ENCODE measurements around the gene TIMM44.
A peak's percentile ranks its signal among the peaks of the same experiment; 100 is the strongest.
"Not testable (repeated sequence)": the region's sequence is repeated elsewhere in the genome, so short reads cannot be mapped to it uniquely, and the experiment has no call there.

The TIMM44 gene

DNA sequence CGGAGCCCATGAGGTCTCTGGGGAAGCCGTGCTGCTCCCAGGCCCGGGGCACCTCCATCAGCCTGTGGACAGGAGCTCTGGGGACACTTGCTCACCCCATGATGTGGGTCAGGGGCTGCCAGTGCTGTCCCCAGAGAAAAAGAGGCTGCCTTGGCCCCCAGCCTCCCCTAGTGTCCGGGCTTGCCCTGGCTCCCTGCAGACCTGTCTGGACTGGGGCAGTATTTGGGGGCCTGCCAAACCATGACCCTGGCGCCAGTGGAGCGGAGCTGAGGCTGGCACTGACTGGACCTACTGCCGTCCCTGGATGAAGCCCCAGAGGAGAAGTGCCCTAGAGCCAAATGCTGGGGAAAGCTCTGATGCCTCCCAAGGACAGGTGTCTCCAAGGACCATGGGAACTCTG is 31.6 kb upstream of the TIMM44 start:
- DNase-seq: no peak

DNA sequence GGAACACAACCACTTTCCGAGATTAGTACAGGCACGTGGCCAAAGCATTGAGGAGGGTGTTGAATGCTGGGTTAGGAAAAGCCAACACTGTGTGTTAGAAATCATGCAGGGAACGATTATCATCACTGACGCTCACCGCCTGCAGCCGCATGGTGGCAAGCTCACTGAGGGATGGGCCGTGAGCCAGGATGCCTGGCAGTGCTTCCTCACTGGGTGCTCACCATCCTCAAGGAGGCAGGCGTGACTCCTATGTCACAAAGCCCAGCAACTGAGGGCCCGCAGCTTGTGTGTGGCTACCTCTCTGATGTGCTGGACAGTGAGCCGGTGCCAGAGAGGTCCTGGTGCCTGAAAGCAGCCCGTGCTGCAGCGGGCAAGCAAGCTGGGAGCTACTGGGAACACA is 30.4 kb upstream of the TIMM44 start:
- no peak for DNase-seq

DNA sequence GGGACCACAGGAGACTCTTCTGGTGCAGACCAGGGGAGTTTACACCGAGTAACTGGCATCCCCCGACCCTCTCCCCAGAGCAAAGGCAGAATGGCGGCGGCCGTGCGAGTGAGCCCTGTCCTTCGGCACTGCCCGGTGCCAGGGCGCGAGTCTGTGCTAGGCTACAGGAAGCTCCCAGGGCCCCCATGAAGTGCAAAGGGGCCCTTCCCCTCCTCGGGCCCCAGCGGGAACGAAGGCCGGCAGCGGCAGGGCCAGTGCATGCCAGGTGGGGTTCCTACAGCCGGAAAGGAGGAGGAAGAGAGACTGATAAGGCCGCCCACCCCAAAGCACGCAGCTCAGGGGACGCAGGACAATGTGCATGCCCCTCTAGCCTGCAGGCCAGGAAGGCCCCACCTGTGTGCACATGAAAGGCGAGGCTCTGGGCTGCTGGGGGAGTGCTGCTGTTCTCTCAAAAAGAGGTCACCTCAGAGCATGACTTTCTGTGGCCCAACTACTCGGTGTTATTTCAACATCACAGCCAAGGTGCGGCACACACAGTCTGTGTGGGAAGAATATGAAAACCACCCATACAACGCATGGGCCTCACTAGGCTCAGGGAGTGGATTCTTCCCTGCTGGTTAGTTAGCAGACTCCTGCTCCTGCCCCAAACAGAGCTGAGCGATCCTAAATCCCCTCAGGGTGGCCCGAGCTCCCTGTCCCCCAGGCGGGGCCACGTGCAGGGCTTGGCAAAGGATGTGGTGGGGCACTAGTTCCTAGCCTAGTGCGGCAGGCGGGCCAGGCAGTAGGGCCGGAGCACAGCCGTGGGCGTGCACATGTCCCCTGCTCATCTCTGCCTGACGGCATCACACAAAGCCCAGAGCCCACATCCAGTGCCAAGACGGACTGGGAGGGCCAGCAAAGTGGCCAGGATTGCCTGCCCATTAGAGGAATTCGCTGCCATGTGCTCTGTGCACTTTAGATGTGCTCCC is 28.4 kb upstream of the TIMM44 start:
- no peak for DNase-seq

DNA sequence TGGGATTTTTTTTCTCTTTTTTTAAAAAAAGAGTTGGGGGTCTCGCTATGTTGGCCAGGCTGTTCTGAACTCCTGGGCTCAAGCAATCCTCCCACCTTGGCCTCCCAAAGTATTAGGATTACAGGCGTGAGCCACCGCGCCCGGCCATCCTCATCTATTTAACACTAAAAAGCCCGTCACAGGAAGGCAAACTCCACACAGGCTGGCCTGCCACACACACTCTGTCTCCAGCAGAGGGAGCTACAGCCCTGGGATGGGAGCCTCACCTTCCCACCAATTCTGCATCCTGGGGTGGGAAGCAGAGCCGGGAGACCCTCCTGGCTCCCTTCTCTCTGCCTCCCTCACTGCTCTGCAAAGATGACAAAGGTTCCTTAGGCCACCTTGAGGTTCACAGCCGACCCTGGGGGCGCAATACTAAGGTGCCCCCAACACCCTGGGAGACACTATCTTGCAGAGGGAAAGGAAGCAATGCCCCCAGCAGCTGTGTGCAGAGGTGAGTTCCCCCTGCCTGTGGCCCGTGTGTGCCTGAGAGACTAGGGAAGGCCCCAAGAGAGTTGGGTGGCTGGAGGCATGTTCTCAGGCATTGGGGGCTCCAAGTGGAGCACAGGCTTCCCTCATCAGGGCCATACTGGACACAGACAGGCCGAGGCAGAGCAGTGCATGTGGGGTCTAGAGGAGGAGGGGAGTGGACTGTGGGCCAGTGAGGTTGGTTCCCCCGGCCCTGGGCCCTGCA is 27.4 kb upstream of the TIMM44 start:
- DNase-seq: peak; percentile 25

DNA sequence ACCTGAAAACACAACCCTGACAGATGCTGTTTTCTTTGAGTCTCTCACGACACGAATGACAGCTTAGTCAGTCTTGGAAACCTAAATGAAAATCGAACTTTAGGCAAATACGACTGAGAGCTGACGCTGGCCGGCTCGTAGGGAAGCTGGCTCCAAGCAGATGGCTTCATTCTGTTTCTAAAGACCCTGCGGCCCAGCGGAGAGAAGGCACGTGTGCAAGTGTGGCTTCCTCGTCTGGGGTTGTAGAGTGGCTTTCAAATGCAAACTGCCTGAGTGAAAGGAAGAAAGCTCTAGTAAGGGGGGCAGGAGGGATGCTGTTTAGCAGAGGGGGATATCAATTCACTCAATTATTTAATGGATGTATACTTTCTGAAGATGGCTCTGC is 26.1 kb upstream of the TIMM44 start:
- no peak for DNase-seq

DNA sequence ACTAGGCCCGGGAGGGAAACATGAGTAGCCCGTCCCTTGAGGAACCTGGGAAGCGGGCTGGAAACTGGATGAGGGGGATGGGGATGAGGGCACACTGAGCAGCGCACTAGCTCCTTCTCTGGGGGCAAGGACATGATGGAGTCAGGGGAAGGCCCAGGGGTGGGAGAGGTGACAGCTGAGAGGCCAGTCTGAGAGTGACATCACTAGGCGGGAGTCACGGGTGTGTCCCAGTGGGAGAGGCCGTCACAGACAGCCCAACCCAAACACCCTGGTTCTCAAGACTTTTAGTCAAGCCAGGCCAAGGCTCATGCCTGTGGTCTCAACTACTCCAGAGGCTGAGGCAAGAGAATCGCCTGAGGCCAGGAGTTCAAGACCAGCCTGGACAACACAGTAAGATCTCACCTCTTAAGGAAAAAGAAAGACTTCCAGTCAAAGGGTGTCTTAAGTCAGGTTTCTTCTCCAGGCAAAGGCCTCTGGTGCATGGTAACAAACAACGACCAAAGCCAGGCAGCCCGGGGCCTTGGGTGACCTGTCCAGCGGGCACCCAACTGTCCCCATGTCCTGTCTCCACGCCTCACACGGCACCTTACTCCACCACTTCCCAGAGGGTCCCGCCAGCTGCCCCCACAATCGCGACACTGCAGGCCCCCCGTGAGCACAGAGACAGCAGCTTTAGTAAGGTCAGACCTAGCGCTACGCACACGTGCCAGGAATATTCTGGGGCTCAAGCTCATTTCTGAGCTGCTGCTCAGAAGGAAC is 25.5 kb upstream of the TIMM44 start:
- no peak for DNase-seq

DNA sequence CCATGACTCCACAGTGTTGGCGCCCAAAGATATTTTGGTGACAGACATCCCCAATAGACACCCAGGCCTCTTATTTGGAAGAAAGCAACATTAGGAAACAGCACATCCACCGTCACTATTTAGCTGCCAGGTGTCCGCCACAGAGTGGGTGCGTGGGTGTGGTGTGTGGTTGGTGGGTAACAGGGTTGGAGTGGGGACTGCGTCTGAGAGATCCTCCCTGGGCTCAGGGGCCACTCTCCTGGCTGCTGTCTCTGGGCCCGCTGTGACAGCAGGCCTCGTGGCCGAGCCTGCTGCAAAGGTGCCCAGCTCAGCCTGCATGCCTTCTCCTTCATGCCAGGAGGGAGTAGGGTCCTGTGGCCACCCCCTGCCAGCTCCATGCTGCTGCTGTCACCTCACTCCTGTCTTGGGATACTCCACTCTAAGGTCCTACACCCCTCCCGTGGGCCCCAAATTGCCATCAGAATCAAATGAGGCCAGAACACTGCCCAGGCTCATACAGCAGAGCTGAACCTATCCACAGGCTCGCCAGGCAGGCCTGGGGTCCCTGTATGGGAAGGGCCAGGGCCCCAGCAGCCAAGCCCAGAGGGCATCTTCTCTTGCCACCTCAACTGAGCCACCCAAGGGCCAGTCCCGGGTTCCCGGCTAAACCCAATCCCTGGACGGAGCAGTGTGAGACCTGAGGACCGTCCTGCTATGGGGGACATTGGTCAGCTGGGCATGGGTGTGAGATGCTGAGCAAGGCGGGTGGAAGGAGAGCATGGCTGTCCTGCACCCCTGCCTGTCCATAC is 24.7 kb upstream of the TIMM44 start:
- DNase-seq: no peak

DNA sequence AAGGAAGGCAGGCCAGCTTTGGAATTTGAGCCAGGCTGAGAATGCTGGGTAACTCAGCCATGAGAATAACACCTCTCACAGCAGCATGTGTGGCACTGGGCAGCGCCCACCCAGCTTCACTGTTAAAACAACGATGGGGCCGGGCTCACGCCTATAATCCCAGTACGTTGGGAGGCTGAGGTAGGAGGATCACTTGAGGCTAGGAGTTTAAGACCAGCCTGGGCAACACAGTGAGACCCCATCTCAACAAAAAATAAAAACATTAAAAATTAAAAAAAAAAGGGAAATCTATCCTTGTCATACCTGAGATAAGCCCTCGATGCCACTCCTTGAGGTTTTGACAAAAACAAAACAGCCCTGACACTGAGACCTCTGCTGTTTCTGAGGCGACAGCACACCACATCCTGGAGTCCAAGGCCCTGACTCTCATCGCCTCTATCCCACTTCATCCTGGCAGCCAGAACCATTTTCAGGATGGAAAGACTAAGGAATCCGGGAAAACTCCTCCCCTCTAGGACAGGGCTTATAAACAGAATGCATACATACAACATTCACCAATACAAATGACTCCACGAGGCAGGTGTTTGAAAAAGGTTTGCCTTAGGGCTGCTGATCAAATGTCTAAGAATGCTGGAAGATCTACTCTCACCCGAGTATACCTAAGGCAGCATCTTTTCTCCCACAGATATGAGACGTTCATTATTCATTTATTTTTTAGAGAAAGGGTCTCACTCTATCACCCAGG is 22.6 kb upstream of the TIMM44 start:
- no peak for DNase-seq

DNA sequence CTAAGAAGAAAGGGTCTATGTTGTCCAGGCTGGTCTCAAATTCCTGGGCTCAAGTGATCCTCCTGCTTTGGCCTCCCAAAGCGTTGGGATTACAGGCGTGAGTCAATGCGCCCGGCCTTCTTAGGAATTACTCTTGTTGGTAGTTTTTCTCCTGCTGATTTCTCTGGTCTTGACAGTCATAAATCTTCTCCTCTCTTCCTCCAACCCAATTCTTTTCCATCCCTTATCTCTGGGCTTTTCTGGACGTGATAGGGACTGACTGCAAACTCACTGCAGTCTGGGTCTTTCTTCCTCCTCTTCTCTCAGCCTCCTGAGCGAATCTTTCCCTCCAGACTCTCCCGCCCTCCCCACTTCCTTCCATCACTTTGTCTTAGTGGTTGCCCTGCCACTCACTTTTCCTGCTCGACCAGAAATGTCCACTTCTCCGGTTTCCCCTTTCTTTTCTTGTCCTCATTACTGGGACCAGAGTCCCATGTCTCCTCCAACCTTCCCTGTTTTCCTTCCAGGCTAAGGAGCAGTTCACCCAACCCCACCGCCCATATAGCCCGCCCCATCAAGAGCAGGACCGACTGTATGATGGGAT is 21.9 kb upstream of the TIMM44 start:
- no peak for DNase-seq

DNA sequence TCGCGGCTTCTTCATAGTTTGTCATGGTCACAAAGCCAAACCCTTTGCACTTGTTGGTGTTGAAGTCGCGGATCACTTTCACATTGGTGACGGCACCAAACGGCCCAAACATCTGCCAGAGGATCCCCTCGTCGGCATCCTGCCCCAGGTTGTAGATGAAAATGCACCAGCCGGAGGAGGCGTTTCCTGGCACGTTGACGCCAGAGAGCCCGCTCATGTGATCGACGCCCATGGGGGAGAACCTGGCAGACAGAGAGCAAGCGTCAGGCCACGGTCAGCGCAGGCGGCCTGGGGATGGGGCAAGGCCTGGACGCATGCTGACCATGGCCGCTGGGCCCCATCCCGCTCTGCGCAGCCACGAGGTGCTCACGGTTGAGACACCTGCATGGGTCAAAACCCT is 20.1 kb upstream of the TIMM44 start:
- DNase-seq: no peak

DNA sequence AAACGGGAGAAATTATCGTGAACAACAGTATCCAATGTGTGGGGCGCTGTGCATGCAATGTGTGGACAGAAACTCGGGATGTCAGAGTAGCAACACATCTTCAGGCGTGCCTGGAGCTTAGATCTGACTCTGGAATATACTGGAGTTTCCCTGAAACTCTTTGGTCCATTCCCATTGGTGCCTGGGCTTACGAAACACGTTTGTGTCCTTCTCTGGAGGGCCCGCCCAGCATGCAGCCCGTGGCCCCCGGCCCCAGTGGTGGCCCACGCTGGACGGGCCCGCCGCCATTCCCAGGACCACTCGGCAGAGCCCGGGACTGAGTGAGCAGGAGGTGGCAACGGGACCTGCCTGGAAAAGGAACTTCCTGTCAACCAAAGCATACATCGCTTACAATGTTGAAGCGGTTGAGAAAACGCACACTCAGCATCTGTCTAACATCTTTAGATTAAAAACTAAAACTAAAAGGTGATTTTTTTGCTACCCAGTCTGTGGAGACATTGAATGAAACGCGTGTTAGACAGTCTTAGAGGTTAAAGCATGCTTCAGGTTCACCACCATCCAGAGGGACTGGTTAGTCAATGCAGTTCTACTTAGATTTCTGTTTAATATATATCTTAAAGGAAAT is 19.3 kb upstream of the TIMM44 start:
- DNase-seq: no peak

DNA sequence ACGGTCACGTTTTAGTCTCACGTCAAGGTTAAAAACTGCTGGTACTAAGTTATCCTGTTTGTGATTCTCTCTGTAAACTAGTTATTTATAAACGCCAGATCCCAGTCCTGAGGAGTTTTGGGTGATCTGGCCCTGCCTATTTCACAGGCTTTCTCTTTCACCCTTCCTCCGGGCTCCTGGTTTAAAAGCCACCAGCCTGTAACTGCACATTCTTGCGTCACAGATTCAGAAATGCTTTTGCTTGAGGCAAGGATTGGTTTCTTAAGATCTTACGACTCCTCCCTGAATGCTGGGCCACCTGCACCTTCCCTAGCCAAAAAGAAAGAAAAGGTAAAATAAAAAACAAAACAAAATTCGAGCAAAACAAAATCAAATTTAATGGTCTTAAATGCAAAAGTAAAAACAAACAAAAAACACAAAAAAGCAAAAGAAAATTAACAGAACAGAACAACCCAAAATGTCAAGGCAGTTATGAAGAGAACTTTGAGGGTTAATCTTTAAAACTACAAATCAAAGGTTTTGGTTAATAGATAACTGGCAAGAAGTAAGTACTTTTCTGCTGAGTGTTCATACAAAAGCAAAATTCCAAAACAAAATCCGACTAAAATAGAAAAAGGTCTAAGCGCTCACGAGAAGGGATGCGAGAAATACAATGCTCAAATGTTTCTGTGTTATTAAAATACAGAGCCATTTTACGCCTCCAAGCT is 18.6 kb upstream of the TIMM44 start:
- DNase-seq: no peak

DNA sequence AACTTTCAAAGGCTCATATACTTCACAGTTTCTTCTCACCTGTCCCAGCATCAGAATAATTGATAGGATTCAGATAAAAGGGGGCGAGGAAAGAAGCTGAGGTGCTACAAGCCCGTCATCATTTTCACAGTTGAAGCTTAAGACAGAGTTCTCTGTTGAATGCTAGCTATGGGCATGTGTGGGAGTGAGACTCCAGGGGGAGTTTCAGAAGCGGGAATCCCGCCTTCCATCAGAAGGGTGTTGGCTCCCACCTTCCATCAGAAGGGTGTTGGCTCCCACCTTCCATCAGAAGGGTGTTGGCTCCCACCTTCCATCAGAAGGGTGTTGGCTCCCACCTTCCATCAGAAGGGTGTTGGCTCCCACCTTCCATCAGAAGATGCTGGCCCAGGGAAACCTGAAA is 17.6 kb upstream of the TIMM44 start:
- not testable (repeated sequence) for DNase-seq

DNA sequence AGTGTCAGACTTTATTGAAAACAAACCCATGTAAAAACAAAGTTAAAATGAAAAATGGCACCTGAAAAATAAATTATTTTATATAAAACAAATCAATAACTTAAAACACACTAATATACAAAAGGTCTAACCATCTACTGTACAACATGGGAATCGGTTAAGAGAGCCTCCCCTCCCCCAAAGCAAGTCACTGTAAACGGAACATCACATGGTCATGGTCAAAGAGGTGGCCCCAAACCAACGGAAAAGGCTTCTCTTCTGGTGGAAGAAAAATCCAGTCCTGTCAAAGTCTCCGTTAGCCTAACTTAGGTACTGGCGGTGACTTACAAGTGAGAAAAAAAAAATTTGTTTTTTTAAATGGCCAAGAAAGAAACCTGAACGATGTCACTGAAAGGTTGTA is 15.7 kb upstream of the TIMM44 start:
- no peak for DNase-seq

DNA sequence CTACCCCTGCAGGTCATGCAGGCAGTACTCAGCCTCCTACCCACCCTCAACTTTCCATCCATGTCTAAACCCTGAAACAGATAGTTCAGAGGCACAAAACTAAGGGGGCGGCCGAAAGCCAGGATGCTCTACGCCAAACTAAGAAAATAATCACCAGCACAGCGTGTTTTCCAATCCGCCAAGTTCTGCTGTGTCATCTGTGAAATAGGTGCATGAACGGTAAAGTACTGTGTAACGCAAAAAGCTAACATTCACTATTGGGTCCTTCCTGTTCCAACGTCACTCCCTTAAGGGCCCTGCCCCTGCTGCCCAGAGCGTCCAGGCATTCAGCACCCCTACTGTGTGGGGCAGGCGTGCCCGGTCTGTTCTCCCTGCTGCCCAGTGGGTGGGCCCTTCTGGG is 12.2 kb upstream of the TIMM44 start:
- no peak for DNase-seq

DNA sequence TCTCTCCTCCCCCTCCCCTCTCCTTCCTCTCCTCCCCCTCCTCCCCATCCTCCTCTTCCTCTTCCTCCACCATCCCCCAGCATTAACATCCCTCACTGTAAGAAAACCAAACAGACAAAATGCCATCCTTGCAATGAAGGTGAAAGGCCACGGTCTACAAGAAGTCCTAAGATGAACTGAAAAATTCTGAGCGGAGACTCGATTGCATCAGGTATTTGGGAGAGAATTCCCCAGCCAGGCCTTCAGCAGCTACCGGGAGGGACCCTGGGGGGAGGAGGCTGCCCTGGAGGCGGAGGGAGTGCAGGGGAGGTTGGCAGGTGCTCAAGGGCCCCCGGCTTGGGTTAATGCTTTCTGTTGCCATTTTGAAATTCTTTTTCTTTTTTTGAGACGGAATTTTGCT is 10.1 kb upstream of the TIMM44 start:
- DNase-seq: no peak

DNA sequence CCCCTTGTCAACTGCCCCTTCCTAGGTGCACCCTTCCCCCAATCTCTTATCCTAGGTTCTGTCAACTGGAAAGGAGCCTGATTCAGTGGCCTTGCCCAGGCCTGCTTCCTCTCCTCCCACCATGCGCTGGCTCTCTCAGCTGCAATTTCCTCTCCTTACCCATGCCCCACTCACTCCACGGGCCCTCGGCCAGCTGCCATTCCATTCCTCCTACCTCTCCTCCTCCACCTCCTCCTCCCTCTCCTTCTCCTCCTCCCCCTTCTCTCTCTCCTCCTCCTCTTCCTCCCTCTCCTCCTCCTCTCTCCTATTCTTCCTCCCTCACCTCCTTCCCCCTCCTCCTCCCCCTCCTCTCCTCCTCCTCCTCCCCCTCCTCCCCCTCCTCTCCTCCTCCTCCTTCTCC is 9.6 kb upstream of the TIMM44 start:
- DNase-seq: no peak

DNA sequence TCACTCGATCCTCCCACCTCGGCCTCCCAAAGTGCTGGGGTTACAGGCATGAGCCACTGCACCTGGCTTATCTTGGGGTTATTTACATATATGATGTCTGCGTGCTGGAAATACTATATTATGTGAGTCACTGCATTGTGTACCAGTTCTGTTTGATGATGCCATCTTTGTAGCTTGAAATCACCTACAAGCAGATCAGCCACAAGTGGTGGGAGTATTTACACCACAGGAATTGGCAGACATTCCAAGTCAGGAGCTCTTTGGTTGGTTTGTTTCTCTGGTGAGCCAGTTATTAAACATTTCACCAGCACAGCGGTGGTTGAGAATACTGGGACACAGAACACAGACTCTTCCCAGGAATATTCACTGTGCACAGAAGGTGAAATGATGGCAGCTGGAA is 4.5 kb upstream of the TIMM44 start:
- DNase-seq: no peak

DNA sequence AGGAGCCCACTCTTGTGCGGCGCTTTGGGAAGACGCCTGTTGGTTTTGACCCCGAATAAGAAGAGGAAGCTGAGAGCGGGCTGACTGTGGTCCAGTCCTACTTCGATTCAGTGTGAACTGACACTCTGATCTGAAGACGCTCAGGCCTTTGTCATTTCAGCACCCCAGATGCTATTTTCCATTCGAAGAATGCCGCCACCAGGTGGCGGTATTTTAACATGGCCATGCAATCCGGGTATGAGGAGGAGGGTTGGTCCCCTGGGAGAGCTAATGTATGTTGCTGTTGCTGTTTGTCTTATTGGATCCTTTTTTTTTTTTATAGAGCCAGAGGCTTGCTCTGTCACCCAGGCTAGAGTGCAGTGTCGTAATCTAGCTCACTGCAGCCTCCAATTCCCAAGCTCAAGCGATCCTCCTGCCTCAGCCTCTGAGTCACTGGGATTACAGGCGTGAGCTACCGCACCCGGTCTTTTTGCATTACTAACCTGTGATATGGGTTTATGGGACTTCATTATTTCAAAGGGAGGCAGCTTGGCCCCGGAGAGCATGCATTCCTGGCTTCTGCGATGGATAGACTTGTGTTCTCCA is 803 bp upstream of the TIMM44 start:
- DNase-seq: peak; percentile 91

DNA sequence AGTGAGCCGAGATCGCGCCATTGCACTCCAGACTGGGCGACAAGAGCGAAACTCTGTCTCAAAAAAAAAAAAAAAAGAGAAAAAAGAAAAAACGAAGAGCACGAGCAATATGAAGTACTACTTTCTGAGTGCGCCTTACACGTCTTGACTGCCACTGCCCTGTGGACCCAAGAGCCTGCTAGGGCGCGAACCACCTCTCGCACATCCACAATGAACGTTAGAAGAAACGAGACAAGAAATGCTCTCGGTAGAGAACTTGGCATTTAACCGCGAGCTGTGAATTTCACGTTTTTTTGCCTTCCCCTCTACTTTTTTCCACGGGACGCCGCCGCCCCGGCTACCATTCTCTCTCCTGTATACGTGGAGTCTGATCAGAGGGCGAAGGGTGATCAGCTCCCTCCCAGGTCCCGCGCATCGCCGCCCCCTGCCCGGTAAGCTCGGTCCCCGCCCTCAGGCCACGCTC is 454 bp downstream of the TIMM44 start:
- no peak for DNase-seq

All from CD4-positive, alpha-beta T cell treated with Interleukin-6 for 4 hours (primary cell).